HG03025 (cell line): ENCODE results near the gene WAPL.

Experiments
- ATAC-seq: cut with Tn5 transposase; IDR thresholded peaks from one replicate; pipeline ENCODE4 v1.9.1; 2021; ENCODE audit warnings: mild to moderate bottlenecking, moderate library complexity; ENCODE audit not compliant: unreplicated experiment, low FRiP score

Gene WAPL

GRCh38 chr10:86483664-86484063 lies 37.9 kb downstream of the WAPL start:
- ATAC-seq: no peak

GRCh38 chr10:86481761-86482160 lies 39.8 kb downstream of the WAPL start:
- ATAC-seq: no peak

- no peak for ATAC-seq
Measured at GRCh38 chr10:86480571-86480970, 41.0 kb downstream of the WAPL start.

- ATAC-seq: no peak
Measured at GRCh38 chr10:86472061-86472460, 49.5 kb downstream of the WAPL start.

GRCh38 chr10:86461963-86462804 lies 59.4 kb downstream of the WAPL start:
- no peak for ATAC-seq

- no peak for ATAC-seq
Measured at GRCh38 chr10:86451604-86451960, 70.0 kb downstream of the WAPL start.

GRCh38 chr10:86450806-86451603 lies 70.6 kb downstream of the WAPL start:
- no peak for ATAC-seq

- no peak for ATAC-seq
Measured at GRCh38 chr10:86449926-86450558, 71.5 kb downstream of the WAPL start.

- no peak for ATAC-seq
Measured at GRCh38 chr10:86447432-86447831, 74.2 kb downstream of the WAPL start.

GRCh38 chr10:86446987-86447386 lies 74.6 kb downstream of the WAPL start:
- ATAC-seq: no peak

- ATAC-seq: no peak
Measured at GRCh38 chr10:86446440-86446839, 75.2 kb downstream of the WAPL start.

GRCh38 chr10:86443936-86444335 lies 77.7 kb downstream of the WAPL start:
- ATAC-seq: no peak

- no peak for ATAC-seq
Measured at GRCh38 chr10:86443069-86443468, 78.5 kb downstream of the WAPL start.

- ATAC-seq: no peak
Measured at GRCh38 chr10:86440874-86441843, 80.4 kb downstream of the WAPL start.

- no peak for ATAC-seq
Measured at GRCh38 chr10:86439544-86439943, 82.0 kb downstream of the WAPL start.

- no peak for ATAC-seq
Measured at GRCh38 chr10:86438091-86438749, 83.4 kb downstream of the WAPL start.

- no peak for ATAC-seq
Measured at GRCh38 chr10:86437447-86437846, 84.1 kb downstream of the WAPL start.

- ATAC-seq: no peak
Measured at GRCh38 chr10:86436963-86437362, 84.6 kb downstream of the WAPL start.

- no peak for ATAC-seq
Measured at GRCh38 chr10:86434656-86435055, 86.9 kb downstream of the WAPL start.

- no peak for ATAC-seq
Measured at GRCh38 chr10:86423739-86424138, 97.9 kb downstream of the WAPL start.
